Hematopoietic multipotent progenitor cell (in vitro differentiated cells): ENCODE results near the gene ABI2. TPM values are rescaled to one million over a fixed set of nuclear protein-coding genes. Genes with fewer than 3 reads are reported as not detected.

Experiments
- DNase-seq, 3 donors: peaks; one replicate each; pipeline ENCODE4 v3.0.0-alpha.2; 2011 to 2015; ENCODE audit warnings: low read depth in 2 of 3, low spot score in 2 of 3
- total RNA-seq: library from RNA; depleted of rRNA; stranded (reverse); fragments of >200 nt; gene quantifications from one replicate; pipeline ENCODE4 v1.2.3, GENCODE V29; 2012

ABI2 gene
- total RNA-seq, 1 donor = 43.4 TPM

GRCh38 chr2:203462308-203462707 is 134.1 kb downstream of the ABI2 start:
- no peak for DNase-seq

- no peak for DNase-seq
These were observed 135.1 kb downstream of the ABI2 start for GRCh38 chr2:203463266-203463678.

- DNase-seq = no peak
These were observed 141.4 kb downstream of the ABI2 start for GRCh38 chr2:203469546-203469945.

DNA sequence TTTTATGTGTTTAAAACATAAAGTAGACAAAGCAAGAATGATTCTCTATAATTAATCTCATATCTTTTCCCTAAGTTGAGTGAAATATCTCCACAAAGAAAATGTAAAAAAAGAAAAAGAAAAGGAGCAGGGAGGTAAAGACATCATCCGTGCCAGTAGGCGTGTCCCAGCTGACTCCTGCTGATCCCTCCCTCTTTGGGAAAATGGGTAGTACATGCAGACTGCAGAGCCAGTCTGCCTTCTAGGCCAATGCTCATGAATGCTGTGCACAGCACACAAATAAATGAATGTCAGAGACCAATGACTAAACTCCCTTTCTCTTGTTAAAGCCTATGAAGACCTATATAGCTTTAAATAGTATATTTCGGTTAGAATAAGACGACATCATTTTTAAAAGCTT is 142.2 kb downstream of the ABI2 start:
- no peak for DNase-seq

DNA sequence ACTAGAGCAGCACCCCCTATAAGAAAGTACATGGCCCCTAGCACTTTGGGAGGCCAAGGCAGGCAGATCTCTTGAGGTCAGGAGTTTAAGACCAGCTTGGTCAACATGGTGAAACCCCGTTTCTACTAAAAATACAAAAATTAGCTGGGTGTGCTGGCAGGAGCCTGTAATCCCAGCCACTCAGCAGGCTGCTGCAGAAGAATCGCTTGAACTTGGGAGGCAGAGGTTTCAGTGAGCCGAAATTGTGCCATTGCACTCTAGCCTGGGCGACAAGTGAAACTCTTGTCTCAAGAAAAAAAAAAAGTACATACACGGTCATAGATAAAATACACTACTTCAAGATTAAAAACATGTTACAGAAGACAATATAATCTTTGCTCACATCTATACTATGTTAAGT is 143.1 kb downstream of the ABI2 start:
- no peak for DNase-seq

GRCh38 chr2:203476881-203477280 is 148.7 kb downstream of the ABI2 start:
- no peak for DNase-seq

GRCh38 chr2:203480623-203481022 is 152.4 kb downstream of the ABI2 start:
- DNase-seq = no peak

DNA sequence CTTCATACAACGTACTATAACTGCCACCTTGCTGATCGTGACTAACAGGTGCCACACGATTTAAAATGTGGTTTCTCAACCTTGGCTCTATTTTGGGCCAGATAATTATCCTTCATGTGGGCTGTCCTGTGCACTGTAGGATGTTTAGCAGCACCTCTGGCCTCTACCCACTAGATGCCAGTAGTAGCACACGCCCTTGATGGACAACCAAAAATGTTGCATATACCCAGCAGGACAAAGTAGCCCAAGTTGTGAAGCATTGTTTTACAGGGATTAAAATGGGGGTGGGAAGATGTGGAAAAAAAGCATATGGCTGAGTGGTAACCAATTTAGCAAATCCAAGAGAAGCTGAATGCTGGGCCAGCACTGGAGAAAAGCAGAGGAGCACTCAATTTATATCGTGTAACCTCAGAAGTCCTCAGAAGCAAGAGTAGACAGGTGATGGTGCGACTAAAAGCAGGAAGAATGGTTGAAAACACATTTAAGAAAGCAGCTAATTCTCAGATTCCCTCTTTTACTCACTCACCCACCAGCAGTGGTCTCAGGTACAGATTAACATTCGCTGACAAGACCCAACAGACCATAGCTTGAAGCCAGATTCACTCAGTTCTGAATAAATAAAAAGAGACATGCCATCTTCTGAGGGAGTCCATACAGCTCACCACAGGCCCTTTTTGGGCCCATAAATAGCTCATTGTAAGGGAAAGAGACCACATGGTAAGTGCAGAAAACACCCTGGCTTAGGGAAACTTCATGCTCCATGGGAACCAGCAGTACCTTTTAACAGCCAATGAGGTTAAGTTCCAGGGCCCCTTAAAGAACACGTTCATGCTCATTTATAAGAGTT is 156.3 kb downstream of the ABI2 start:
- DNase-seq = peak; percentile 34 to 79 (median 58)

DNA sequence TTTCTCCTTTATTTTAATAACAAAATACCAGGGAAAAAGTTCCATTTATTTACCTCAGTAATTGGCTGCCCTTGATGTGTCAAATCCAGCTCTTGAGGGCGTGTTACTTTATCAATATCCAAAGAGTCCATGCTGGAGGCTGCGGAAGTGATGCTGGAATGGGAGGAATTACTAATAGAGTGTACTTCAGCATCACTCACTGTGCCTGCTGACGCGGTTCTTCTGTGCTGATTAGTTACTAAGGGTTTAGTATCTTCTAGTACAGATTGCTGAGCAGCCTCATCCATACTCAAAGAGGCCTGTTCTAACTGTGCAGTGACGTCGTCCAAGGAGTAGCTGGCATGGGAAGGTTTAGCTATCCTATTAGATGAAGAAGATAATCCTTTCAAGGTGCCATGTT is 161.3 kb downstream of the ABI2 start:
- no peak for DNase-seq

DNA sequence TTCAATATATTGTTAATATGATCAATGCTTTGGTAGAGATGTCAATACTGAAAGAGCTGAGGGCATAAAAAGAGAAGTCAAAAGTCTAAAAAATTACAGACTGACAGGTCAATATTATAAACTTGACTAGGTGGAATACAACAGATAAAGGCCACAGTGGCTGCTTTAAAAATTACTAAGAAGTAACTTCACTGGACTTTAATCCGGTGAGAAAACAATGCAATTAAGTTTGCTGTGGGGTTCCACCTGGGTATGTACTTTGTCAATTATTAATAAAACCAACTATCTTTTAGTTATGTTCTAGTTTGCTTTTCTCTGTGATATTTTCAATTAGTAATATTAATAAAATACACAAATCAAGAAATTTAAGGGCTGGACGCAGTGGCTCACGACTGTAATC is 162.2 kb downstream of the ABI2 start:
- no peak for DNase-seq

- DNase-seq = no peak
These were observed 164.8 kb downstream of the ABI2 start for GRCh38 chr2:203492965-203493364.

Other genes with a start within 250 kb of the ABI2 start
- gene CYP20A1, start 89.4 kb upstream of the ABI2 start, total RNA-seq = 12.7 TPM
- gene RAPH1, start 206.9 kb downstream of the ABI2 start, total RNA-seq = 0.27 TPM